HCT116 (cell line): ENCODE measurements around the gene B3GNT4. TPM values are rescaled to one million over a fixed set of nuclear protein-coding genes. Genes with fewer than 3 reads are reported as not detected.

Experiments used
- ATAC-seq: fragments of 200-7000 bp; cut with Tn5 transposase; 2 replicates; pipeline ENCODE4 v1.9.1; 2020; ENCODE audit warnings: mild to moderate bottlenecking, moderate library complexity
- BruUV-seq: library from RNA; stranded (reverse); fragments of 400-500 nt; replicated peaks from 2 replicates; lab custom pipeline; 2021; lab: Mats Ljungman, UMichigan
- CTCF ChIA-PET: fragments of 300-600 bp; sonication (Branson Sonifier 250); formaldehyde crosslinking; loops from one replicate; lab custom pipeline; 2021; ENCODE audit warnings: antibody characterized with exemption; lab: Charles Lee
- POLR2A ChIA-PET: fragments of 300-600, 350-600 bp; sonication (Branson Sonifier 250); formaldehyde crosslinking; loops from one replicate; lab custom pipeline; 2021; ENCODE audit warnings: antibody characterized with exemption; lab: Charles Lee
- RAD21 ChIA-PET, 2 experiments: fragments of 300-600 bp; sonication (Branson Sonifier 250); formaldehyde crosslinking; loops; one replicate each; lab custom pipeline; 2023; ENCODE audit warnings: low total read pairs in 2 of 2; ENCODE audit not compliant: uncharacterized antibody in 2 of 2, unreplicated experiment in 2 of 2, low non-redundant PET in 1 of 2; lab: Charles Lee
- DNase-seq: peaks from one replicate; pipeline ENCODE4 v3.0.0-alpha.2; 2010; ENCODE audit warnings: low read depth, low spot score
- H2AFZ ChIP-seq: fragments of 200-600 bp; shearing (Covaris generic), sonication (generic); 2 replicates; pipeline ENCODE4 v1.6.1; 2017; ENCODE audit warnings: low read depth, mixed run types, mixed read lengths, antibody characterized with exemption, low read length; ENCODE audit not compliant: poor library complexity, severe bottlenecking
- H3K27ac ChIP-seq: 2 replicates; pipeline ENCODE4 v1.5.1; 2012; ENCODE audit warnings: low read depth, low read length
- H3K27me3 ChIP-seq: fragments of 200-600 bp; sonication (generic); 2 replicates; pipeline ENCODE4 v1.6.1; 2016; ENCODE audit warnings: mixed run types, low read length, mixed read lengths; ENCODE audit not compliant: insufficient read depth
- H3K36me3 ChIP-seq, 2 experiments: fragments of 200-500 bp in 1 of 2; fragments of 200-600 bp in 1 of 2; sonication (Bioruptor generic) in 1 of 2; sonication (generic) in 1 of 2; 2 replicates each; pipeline versions ENCODE4 v1.5.1 to v1.6.1; 2014 to 2016; ENCODE audit warnings: low read length in 2 of 2, inconsistent platforms in 1 of 2, mixed read lengths in 1 of 2, mixed run types in 1 of 2; ENCODE audit not compliant: insufficient read depth in 2 of 2, control insufficient read depth in 1 of 2
- H3K4me1 ChIP-seq, 2 experiments: fragments of 200-600 bp in 1 of 2; sonication (generic) in 1 of 2; 2 replicates each; pipeline versions ENCODE4 v1.5.1 to v1.6.1; 2012 to 2017; ENCODE audit warnings: low read length in 2 of 2, inconsistent platforms in 1 of 2, mild to moderate bottlenecking in 1 of 2, mixed read lengths in 1 of 2, mixed run types in 1 of 2, moderate library complexity in 1 of 2; ENCODE audit not compliant: insufficient read depth in 2 of 2, control insufficient read depth in 1 of 2
- H3K4me2 ChIP-seq: fragments of 200-600 bp; sonication (generic); 2 replicates; pipeline ENCODE4 v1.6.1; 2017; ENCODE audit warnings: mixed run types, low read length, mixed read lengths
- H3K4me3 ChIP-seq, 2 experiments: fragments of 200-600 bp in 1 of 2; sonication (generic) in 1 of 2; replicated peaks in 1 of 2; 2 replicates each; pipeline ENCODE4 v1.5.1; 2011 to 2016; ENCODE audit warnings: low read length in 2 of 2, control low read depth in 1 of 2, low read depth in 1 of 2, mild to moderate bottlenecking in 1 of 2, mixed read lengths in 1 of 2, mixed run types in 1 of 2
- H3K79me2 ChIP-seq: fragments of 200-600 bp; sonication (generic); 2 replicates; pipeline ENCODE4 v1.6.1; 2017; ENCODE audit warnings: mild to moderate bottlenecking, mixed run types, low read length, moderate library complexity, mixed read lengths; ENCODE audit not compliant: insufficient read depth
- H3K9ac ChIP-seq: fragments of 200-600 bp; sonication (generic); 2 replicates; pipeline ENCODE4 v1.6.1; 2016; ENCODE audit warnings: low read length, mixed read lengths
- H3K9me2 ChIP-seq: fragments of 200-600 bp; sonication (generic), shearing (Covaris generic); 2 replicates; pipeline ENCODE4 v1.6.1; 2017; ENCODE audit warnings: mixed run types, mild to moderate bottlenecking, moderate library complexity; ENCODE audit not compliant: insufficient read depth
- H3K9me3 ChIP-seq, 2 experiments: fragments of 200-500 bp in 1 of 2; fragments of 200-600 bp in 1 of 2; sonication (Bioruptor generic) in 1 of 2; sonication (generic) in 1 of 2; 2 replicates each; pipeline ENCODE4 v1.6.1; 2014 to 2017; ENCODE audit warnings: low read length in 2 of 2, mixed read lengths in 2 of 2, inconsistent platforms in 1 of 2, low read depth in 1 of 2, mild to moderate bottlenecking in 1 of 2, mixed run types in 1 of 2, moderate library complexity in 1 of 2; ENCODE audit not compliant: control insufficient read depth in 1 of 2, insufficient read depth in 1 of 2
- H4K20me1 ChIP-seq: fragments of 200-600 bp; sonication (generic), shearing (Covaris generic); 2 replicates; pipeline ENCODE4 v1.6.1; 2017; ENCODE audit warnings: mixed run types, mild to moderate bottlenecking, moderate library complexity; ENCODE audit not compliant: insufficient read depth
- CBX3 ChIP-seq: IDR thresholded peaks from 2 replicates; pipeline ENCODE4 v1.6.1; 2012; ENCODE audit warnings: low read depth
- FOSL1 ChIP-seq: IDR thresholded peaks from 2 replicates; pipeline ENCODE4 v1.6.1; 2012; ENCODE audit warnings: low read depth
- POLR2AphosphoS5 ChIP-seq: IDR thresholded peaks from 2 replicates; pipeline ENCODE4 v1.6.1; 2011; ENCODE audit warnings: mild to moderate bottlenecking, low read depth, low read length, moderate library complexity
- SIN3A ChIP-seq: IDR thresholded peaks from 2 replicates; pipeline ENCODE4 v1.6.1; 2012; ENCODE audit warnings: low read depth
- SRF ChIP-seq: IDR thresholded peaks from 2 replicates; pipeline ENCODE4 v1.6.1; 2012; ENCODE audit warnings: low read depth
- YY1 ChIP-seq: IDR thresholded peaks from 2 replicates; pipeline ENCODE4 v1.6.1; 2011; ENCODE audit warnings: low read length, low read depth, moderate library complexity, mild to moderate bottlenecking; ENCODE audit not compliant: insufficient replicate concordance; ENCODE audit errors: extremely low read depth
- ZFX ChIP-seq: fragments of 450-650 bp; IDR thresholded peaks from 2 replicates; pipeline ENCODE4 v1.6.1; 2017
- intact Hi-C: fragments of 100-400 bp; cut with micrococcal nuclease; formaldehyde crosslinking; loops from 2 replicates; pipeline ENCODE4 v1.10.0; 2022
- total RNA-seq: library from RNA; stranded (reverse); gene quantifications from one replicate; pipeline ENCODE4 v1.2.1, GENCODE V29; 2021; ENCODE audit not compliant: unreplicated experiment
- TF ChIP-seq, protein P1 (sequence below): IDR thresholded peaks from 2 replicates; pipeline ENCODE4 v1.6.1; 2012; ENCODE audit warnings: low read depth

B3GNT4 gene
- total RNA-seq, 1 experiment from 2014 or later: 7.1 TPM

DNA sequence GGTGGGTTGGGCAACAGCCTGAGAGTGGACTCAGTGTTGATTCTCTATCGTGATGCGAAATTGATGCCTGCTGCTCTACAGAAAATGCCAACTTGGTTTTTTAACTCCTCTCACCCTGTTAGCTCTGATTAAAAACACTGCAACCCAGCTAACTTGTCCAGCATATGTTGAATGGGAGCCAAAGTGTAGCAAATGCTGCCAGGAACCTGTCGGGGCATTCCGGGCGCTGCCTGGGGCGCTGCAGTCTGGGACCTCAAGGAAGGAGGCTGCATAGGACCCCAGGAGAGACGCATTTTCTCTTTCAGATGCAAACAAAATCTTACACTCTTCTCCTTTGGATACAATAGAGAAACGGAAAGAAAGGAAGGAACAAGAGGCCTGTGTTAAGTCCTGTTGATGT lies 3.9 kb downstream of the B3GNT4 start:
- H3K9me2 ChIP-seq: no peaks in the 10 kb centered on the region
- intact Hi-C loops: no loop called here
- no peak for TF ChIP-seq POLR2AphosphoS5
- TF ChIP-seq CBX3: no peak
- TF ChIP-seq YY1: no peak
- TF ChIP-seq SIN3A: no peak
- TF ChIP-seq ZFX: no peak
- TF ChIP-seq SRF: no peak
- no peak for TF ChIP-seq FOSL1
- TF ChIP-seq, protein P1, sequence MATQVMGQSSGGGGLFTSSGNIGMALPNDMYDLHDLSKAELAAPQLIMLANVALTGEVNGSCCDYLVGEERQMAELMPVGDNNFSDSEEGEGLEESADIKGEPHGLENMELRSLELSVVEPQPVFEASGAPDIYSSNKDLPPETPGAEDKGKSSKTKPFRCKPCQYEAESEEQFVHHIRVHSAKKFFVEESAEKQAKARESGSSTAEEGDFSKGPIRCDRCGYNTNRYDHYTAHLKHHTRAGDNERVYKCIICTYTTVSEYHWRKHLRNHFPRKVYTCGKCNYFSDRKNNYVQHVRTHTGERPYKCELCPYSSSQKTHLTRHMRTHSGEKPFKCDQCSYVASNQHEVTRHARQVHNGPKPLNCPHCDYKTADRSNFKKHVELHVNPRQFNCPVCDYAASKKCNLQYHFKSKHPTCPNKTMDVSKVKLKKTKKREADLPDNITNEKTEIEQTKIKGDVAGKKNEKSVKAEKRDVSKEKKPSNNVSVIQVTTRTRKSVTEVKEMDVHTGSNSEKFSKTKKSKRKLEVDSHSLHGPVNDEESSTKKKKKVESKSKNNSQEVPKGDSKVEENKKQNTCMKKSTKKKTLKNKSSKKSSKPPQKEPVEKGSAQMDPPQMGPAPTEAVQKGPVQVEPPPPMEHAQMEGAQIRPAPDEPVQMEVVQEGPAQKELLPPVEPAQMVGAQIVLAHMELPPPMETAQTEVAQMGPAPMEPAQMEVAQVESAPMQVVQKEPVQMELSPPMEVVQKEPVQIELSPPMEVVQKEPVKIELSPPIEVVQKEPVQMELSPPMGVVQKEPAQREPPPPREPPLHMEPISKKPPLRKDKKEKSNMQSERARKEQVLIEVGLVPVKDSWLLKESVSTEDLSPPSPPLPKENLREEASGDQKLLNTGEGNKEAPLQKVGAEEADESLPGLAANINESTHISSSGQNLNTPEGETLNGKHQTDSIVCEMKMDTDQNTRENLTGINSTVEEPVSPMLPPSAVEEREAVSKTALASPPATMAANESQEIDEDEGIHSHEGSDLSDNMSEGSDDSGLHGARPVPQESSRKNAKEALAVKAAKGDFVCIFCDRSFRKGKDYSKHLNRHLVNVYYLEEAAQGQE: no peak
- TF ChIP-seq, all 23 proteins: peak for 0
- H3K4me1 ChIP-seq: peaks cover 2 to 31% of the 10 kb centered on the region in 2 experiments; a peak in 3 of 4 replicates
- no peak overlapping the region for H2AFZ ChIP-seq
- ATAC-seq (no peak), DNase-seq (no peak)
- no peak overlapping the region for H3K4me2 ChIP-seq
- H3K36me3 ChIP-seq: peaks cover 24 to 28% of the 10 kb centered on the region in 2 experiments
- peaks cover 14% of the 10 kb centered on the region for H3K79me2 ChIP-seq
- no peak overlapping the region for H3K9ac ChIP-seq
- no peaks in the 10 kb centered on the region for H3K9me3 ChIP-seq
- H4K20me1 ChIP-seq: no peaks in the 10 kb centered on the region
- no peaks in the 10 kb centered on the region for H3K27me3 ChIP-seq
- H3K4me3 ChIP-seq: no peak overlapping the region
- RAD21 ChIA-PET: no interaction called here
- no peak overlapping the region for H3K27ac ChIP-seq
- POLR2A ChIA-PET: no interaction called here
- CTCF ChIA-PET: no interaction called here
- TSS peak; percentile 30 for BruUV-seq
